GM21529 (cell line): Measurements from ENCODE around the gene UTP4.
A peak's percentile ranks its signal among the peaks of the same experiment; 100 is the strongest.
"Not testable (repeated sequence)": the region's sequence is repeated elsewhere in the genome, so short reads cannot be mapped to it uniquely, and the experiment has no call there.

Source experiments
- ATAC-seq: cut with Tn5 transposase; IDR thresholded peaks from one replicate; pipeline ENCODE4 v1.9.1; 2021; ENCODE audit not compliant: unreplicated experiment

The UTP4 gene

DNA sequence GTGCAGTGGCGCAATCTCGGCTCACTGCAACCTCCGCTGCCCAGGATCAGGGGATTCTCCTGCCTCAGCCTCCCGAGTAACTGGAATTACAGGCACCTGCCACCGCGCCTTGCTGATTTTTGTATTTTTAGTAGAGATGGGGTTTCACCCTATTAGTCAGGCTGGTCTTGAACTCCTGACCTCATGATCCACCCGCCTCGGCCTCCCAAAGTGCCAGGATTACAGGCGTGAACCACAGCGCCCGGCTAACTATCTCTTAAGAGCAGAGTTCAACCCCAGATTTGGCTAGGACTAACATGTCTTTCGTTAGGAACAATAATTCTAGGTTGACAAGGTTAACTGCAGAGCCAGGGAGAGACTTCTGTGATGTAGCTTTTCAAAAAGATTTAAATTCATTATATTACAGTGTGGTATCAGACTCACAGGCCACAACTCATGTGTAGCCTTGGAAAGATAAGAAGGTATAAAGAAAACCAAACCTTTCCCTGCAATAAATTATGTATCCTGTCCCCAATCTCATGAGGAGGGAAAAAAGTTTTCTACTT lies 4.4 kb upstream of the UTP4 start:
- ATAC-seq, result no peak

GRCh38 chr16:69130461-69130860 lies 2.0 kb upstream of the UTP4 start:
- ATAC-seq, result no peak

- no peak for ATAC-seq
Observed at GRCh38 chr16:69131167-69131838, 1.1 kb upstream of the UTP4 start.

- peak; percentile 42 for ATAC-seq
Observed at GRCh38 chr16:69131839-69132423, 518 bp upstream of the UTP4 start.

DNA sequence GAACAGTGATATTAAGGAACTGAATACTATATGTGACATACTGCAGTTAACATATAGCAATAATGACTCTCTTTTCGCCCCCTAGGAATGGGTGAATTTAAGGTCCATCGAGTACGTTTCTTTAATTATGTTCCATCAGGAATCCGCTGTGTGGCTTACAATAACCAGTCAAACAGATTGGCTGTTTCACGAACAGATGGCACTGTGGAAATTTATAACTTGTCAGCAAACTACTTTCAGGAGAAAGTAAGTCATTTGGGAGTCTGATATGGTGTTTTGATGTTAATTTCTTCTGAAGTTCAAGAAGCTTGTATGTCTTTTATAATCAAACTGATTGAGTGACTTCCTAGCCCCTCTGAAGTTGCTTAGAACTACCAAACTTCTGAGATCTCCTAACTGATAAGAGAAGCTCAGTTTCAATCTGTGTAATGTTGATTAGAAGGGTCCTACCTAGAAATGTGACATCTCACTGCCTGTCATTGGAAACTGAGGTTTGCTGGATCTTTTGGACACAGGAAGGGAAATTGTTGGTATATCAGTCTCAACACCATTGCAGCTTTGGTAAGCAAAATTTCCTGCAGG lies 1.0 kb downstream of the UTP4 start:
- no peak for ATAC-seq

DNA sequence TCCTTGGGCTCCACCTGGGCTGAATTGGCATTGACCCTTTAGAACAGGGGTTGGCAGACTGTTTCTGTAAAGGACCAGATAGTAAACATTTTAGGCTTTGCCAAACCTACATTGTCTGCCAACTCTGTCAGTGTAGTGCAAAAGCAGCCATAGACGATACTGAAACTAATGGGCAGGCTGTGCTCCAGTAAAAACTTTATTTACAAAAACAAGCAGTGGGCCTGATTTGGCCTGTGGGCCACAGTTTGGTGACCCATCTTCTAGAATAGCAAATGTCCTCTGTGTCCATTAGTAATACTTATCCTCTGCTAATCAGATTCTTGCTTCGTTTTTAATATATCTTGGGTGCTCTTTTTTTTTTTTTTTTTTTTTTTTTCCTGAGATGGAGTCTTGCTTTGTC lies 6.2 kb downstream of the UTP4 start:
- ATAC-seq, result no peak

DNA sequence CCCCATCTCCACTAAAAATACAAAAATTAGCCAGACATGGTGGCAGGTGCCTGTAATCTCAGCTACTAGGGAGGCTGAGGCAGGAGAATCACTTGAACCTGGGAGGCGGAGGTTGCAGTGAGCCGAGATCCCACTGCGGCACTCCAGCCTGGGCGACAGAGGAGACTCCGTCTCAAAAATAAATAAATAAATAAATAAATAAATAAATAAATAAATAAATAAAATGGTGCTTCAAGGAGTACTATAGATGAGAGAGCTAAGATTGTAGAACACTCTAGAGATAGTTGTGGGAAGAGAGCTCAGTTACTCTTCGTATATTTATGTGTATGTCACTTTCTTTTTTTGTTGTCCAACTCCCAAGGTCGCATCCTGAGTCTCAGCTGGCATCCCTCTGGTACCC lies 7.0 kb downstream of the UTP4 start:
- ATAC-seq, result not testable (repeated sequence)

- no peak for ATAC-seq
Observed at GRCh38 chr16:69141014-69141413, 8.6 kb downstream of the UTP4 start.

DNA sequence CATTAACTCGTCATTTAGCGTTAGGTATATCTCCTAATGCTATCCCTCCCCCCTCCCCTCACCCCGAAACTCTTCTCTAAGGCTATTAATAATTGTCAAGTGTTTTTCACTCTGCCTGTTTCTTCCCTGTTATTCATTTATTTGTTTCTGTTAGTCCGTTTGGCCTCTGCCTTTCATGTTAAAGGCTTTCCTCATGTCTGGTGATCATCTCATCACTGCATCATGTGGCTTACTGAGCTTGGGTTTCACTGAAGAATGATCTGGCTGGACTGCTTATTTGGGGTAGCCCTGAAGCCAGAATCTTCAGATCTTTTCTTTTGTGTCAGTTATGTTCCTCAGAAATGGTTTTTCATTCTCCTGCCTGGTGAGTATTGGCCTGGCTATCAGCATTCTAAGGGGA lies 9.5 kb downstream of the UTP4 start:
- no peak for ATAC-seq

- no peak for ATAC-seq
Observed at GRCh38 chr16:69143116-69143515, 10.7 kb downstream of the UTP4 start.

GRCh38 chr16:69145658-69146057 lies 13.2 kb downstream of the UTP4 start:
- ATAC-seq, result no peak

DNA sequence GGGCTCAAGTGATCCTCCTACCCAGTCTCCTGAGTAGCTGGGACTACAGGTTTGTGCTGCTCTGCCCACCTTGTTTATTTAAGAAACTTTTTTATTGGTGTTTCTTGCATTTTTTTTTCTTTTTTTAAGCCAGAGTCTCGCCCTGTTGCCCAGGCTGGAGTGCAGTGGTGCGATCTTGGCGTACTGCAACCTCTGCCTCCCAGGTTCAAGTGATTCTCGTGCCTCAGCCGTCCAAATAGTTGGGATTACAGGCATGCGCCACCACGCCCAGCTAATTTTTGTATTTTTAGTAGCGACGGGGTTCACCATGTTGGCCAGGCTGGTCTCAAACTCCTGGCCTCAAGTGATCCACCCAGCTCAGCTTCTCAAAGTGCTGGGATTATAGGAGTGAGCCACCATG lies 17.2 kb downstream of the UTP4 start:
- not testable (repeated sequence) for ATAC-seq

DNA sequence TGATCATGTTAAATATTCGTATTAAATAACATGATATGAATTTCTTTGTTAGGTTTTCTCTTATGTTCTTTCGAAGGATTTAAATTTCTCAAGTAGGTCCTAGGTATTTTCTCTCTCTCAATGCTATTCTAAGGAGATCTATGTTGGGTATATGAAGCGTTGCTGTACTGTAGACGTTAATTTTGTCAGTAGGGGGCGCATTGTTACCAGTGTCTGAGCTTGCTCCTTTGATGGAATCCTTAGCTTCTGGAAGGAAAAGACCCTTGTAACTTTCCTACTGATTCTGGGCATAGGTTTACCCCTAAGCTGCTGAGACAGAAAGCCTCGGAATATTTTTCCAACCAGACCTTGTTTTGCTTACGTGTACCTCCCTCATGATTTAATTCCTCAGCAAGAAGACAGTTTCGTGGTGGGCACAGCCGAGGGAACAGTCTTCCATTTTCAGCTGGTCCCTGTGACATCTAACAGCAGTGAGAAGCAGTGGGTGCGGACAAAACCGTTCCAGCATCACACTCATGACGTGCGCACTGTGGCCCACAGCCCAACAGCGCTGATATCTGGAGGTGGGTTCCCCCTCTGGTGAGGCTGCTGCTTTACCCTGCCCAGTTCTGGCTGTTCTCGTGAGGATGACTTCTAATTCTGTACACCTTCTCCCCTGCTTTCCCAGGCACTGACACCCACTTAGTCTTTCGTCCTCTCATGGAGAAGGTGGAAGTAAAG lies 17.9 kb downstream of the UTP4 start:
- no peak for ATAC-seq

- ATAC-seq, result no peak
Observed at GRCh38 chr16:69157196-69157595, 24.7 kb downstream of the UTP4 start.

DNA sequence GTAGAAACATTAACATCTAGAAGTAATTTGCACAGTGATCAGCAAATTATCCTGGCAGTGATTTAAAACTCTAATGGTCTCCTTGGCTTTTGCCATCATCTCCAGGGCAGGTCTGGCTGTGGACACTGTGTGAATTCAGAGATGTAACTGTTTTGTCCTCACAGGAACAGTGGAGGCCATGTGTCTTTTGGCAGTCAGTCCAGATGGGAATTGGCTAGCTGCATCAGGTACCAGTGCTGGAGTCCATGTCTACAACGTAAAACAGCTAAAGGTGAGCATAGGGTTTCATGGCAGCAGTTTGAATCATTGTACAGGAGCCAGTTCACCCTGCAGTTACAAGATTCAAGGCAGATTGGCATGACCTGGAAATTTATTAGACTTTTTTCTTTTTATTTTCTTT lies 27.7 kb downstream of the UTP4 start:
- ATAC-seq, result no peak

- ATAC-seq, result no peak
Observed at GRCh38 chr16:69165584-69165983, 33.1 kb downstream of the UTP4 start.

- ATAC-seq, result no peak
Observed at GRCh38 chr16:69166221-69166833, 33.9 kb downstream of the UTP4 start.

DNA sequence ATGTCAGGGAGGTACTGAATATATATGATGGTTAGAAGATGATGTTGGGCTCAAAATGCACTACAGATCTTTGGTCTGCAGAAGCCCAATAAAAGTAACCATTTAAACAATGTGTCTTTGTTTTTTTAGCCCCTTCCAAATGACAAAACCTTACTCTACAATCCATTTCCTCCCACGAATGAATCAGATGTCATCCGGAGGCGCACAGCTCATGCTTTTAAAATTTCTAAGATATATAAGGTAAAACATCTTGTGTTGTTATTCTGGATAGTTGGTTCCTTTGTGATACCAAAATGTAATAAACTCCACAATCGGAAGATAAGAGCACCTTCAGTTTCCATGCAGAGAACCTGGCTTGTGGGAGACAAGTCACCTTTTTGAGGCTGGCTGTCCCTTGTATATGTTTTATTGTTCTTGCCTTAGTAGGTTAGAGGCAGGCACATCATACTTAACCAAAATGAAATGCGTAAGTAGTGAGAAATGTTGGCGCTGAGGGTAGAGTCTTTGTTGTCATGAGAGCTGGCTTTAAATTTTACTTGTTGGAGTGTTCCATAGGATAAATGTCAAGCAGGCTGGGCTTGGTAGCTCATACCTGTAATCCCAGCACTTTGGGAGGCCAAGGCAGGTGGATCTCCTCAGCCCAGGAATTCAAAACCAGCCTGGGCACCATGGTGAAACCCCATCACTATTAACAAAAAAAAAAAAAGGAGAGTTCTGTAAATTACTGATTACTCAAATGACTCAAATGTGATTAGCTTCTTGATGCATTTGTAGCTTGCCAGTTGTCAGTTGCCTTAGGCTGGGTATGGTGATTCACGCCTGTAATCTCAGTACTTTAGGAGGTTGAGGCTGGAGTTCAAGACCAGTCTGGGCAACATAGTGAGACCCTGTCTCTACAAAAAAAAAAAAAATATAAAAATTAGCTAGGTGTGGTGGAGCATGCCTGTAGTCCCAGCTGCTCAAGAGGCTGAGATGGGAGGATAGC lies 34.8 kb downstream of the UTP4 start:
- no peak for ATAC-seq

GRCh38 chr16:69169051-69169450 lies 36.6 kb downstream of the UTP4 start:
- ATAC-seq, result no peak
